Stomach (tissue), 9 donors: Measurements from ENCODE around the gene TOM1L1. TPM values are rescaled to one million over a fixed set of nuclear protein-coding genes. Genes with fewer than 3 reads are reported as not detected.

Source experiments
- DNase-seq, 2 donors: peaks; one replicate each; pipeline versions ENCODE4 v3.0.0 to v3.0.0-alpha.2; 2013 to 2019
- H3K27ac ChIP-seq, 5 donors: fragments of 200-600 bp in 4 of 5; sonication (generic) in 4 of 5; one replicate each; pipeline ENCODE4 v1.5.1; 2013 to 2019; ENCODE audit warnings: mild to moderate bottlenecking in 1 of 5, moderate library complexity in 1 of 5
- H3K27me3 ChIP-seq, 3 donors: fragments of 200-600 bp; sonication (generic); one replicate each; pipeline ENCODE4 v1.5.1; 2017 to 2019; ENCODE audit warnings: mixed run types in 1 of 3
- H3K36me3 ChIP-seq, 4 donors: fragments of 200-600 bp; sonication (generic); 1 replicate in 3 of 4; 2 replicates in 1 of 4; pipeline ENCODE4 v1.5.1; 2016 to 2019
- H3K4me1 ChIP-seq, 4 donors: fragments of 200-600 bp; sonication (generic); one replicate each; pipeline ENCODE4 v1.5.1; 2016 to 2019
- H3K4me3 ChIP-seq, 4 donors: fragments of 200-600 bp; sonication (generic) in 3 of 4; one replicate each; pipeline ENCODE4 v1.5.1; 2016 to 2019; ENCODE audit warnings: mild to moderate bottlenecking in 1 of 4
- H3K9me3 ChIP-seq, 4 donors: fragments of 200-600 bp; sonication (generic); one replicate each; pipeline ENCODE4 v1.5.1; 2016 to 2019
- EP300 ChIP-seq: sonication (generic); formaldehyde crosslinking; IDR thresholded peaks from one replicate; pipeline ENCODE4 v1.6.1; 2017; ENCODE audit warnings: antibody characterized with exemption
- POLR2A ChIP-seq, 4 donors: fragments of 450-650 bp; IDR thresholded peaks; one replicate each; pipeline ENCODE4 v1.6.1; 2016; ENCODE audit warnings: antibody characterized with exemption in 4 of 4, control low read depth in 2 of 4, mild to moderate bottlenecking in 1 of 4, moderate library complexity in 1 of 4
- POLR2AphosphoS5 ChIP-seq, 3 donors: sonication (generic); formaldehyde crosslinking; IDR thresholded peaks; one replicate each; pipeline ENCODE4 v1.6.1; 2016; ENCODE audit warnings: antibody characterized with exemption in 3 of 3
- WGBS, 5 donors: extraction: QIAGEN DNeasy Blood & Tissue Kit in 3 of 5; methylation state at CpG; one replicate each; pipeline versions ENCODE4 v1.1.5 to v1.1.7; 2013 to 2018; 5-methylcytosine and 5-hydroxymethylcytosine counted together
- intact Hi-C: fragments of 100-400 bp; cut with DNase I; formaldehyde crosslinking; loops from one replicate; pipeline ENCODE4 v1.15.1; 2023; ENCODE audit warnings: low total_unique reads
- polyA plus RNA-seq, 3 donors: library from polyadenylated mRNA; stranded (reverse); fragments of 200-250 nt; gene quantifications; one replicate each; pipeline ENCODE4 v1.2.3, GENCODE V29; 2013
- total RNA-seq, 5 donors: library from RNA; depleted of rRNA; stranded (reverse); fragments of >200 nt; gene quantifications; one replicate each; pipeline versions ENCODE4 v1.1.0 to v1.2.3, GENCODE V29; 2014 to 2016
- TF ChIP-seq, protein P1 (sequence below), 7 experiments: fragments of 450-650 bp in 4 of 7; fragments of 200-600 bp in 3 of 7; sonication (generic) in 3 of 7; IDR thresholded peaks; one replicate each; pipeline ENCODE4 v1.5.1; 2016 to 2019; ENCODE audit warnings: antibody characterized with exemption in 7 of 7, control low read depth in 2 of 7, mild to moderate bottlenecking in 1 of 7
- donor health status: healthy with polysubstance abuse.
- donor health status: Bipolar disorder and iron deficiency.
- donor health status: healthy.

TOM1L1 gene
- total and polyA plus RNA-seq, 8 donors, result 19.4 to 134 (median 47.6) TPM

DNA sequence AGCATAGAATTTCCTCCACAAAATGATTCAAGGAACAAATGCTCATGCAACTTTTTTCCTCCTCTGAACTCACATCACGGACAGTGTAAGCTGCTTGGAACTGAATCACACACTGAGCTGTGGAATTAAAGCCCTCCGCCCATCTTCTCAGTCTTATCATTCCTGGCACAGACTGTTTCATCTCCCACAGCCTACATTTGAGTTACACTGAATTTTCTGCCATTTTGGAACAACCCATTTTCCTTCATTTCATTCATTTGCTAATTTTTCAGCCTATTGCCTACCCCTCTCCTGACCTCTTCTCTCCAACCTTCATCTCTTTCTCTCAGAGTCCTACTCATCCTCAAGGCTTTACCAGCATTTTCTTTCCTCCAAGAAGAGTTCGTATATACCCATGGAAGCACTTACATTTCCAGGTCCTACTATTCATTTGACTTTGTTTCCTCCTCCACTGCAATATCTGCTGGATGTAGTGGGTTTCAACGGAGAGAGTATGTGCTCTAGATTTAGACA is 39.1 kb upstream of the TOM1L1 start:
- Histone ChIP-seq H3K36me3 (no peaks in the 10 kb centered on the region), H3K9me3 (no peaks in the 10 kb centered on the region), H3K4me3 (no peak overlapping the region), H3K27me3 (no peaks in the 10 kb centered on the region), H3K4me1 (peaks cover 0 to 10% (median 0%) of the 10 kb centered on the region in 4 donors), H3K27ac (no peak overlapping the region)
- DNase-seq, result no peak
- intact Hi-C loops, result no loop called here
- TF ChIP-seq POLR2A (IDR thresholded peaks at IDR 0.05), result no peak
- no peak for TF ChIP-seq EP300
- no peak for TF ChIP-seq POLR2AphosphoS5 (IDR thresholded peaks at IDR 0.05)
- TF ChIP-seq, protein P1, sequence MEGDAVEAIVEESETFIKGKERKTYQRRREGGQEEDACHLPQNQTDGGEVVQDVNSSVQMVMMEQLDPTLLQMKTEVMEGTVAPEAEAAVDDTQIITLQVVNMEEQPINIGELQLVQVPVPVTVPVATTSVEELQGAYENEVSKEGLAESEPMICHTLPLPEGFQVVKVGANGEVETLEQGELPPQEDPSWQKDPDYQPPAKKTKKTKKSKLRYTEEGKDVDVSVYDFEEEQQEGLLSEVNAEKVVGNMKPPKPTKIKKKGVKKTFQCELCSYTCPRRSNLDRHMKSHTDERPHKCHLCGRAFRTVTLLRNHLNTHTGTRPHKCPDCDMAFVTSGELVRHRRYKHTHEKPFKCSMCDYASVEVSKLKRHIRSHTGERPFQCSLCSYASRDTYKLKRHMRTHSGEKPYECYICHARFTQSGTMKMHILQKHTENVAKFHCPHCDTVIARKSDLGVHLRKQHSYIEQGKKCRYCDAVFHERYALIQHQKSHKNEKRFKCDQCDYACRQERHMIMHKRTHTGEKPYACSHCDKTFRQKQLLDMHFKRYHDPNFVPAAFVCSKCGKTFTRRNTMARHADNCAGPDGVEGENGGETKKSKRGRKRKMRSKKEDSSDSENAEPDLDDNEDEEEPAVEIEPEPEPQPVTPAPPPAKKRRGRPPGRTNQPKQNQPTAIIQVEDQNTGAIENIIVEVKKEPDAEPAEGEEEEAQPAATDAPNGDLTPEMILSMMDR (IDR thresholded peaks at IDR 0.05), result no peak
- WGBS, 5 donors, result 53 to 61% (median 61%) methylated on average over 4 of the region's 4 CpGs

DNA sequence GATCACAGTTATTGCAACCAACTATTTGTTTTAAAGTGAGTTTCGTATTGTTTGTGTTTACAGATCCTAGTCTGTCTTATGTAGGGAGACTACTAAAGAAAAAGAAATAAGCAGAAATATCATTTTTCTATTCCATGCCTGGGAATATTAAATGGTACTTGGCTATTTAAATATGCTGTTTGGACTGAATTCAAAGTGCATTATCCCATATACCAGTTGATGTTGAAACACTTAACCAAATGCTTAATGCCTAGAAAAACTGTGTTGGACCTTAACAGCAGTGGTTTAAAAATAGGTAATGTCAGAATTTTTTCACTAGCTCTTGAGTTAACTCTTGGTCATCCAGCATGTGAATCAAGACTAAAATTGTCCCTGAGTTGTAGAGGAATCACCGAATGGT is 37.5 kb upstream of the TOM1L1 start:
- Histone ChIP-seq H3K27me3 (no peaks in the 10 kb centered on the region), H3K9me3 (no peaks in the 10 kb centered on the region), H3K36me3 (no peaks in the 10 kb centered on the region), H3K27ac (no peak overlapping the region), H3K4me3 (no peak overlapping the region), H3K4me1 (peaks cover 0 to 10% (median 0%) of the 10 kb centered on the region in 4 donors)
- intact Hi-C loops, result no loop called here
- 44 to 71% (median 48%) methylated on average over 2 of the region's 2 CpGs for WGBS, 5 donors
- DNase-seq, result no peak
- TF ChIP-seq POLR2AphosphoS5 (IDR thresholded peaks at IDR 0.05) (no peak), EP300 (no peak), POLR2A (IDR thresholded peaks at IDR 0.05) (no peak)
- TF ChIP-seq, protein P1 (IDR thresholded peaks at IDR 0.05), result no peak

DNA sequence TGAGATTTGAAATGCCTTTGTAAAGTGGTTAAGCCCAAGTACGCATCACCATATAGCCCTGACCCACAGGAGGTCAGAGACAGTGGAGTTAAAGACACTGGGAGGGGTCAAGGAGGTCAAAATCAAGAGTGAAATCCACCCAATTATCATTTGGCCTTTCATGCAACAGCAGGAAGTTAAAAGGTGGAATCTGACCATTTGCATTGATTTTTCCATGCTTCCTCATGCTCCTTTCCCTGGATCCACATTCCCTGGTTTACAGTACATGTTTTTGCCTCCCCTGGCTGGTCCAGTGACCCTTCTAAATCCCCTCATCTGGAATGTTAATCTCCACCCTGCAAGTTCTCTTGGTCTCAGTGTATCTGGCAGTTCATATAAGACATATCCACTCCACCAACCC is 36.6 kb upstream of the TOM1L1 start:
- 82 to 93% (median 85%) methylated on average over 1 of the region's 1 CpG for WGBS, 5 donors
- DNase-seq, result no peak
- Histone ChIP-seq H3K9me3 (no peaks in the 10 kb centered on the region), H3K4me3 (no peak overlapping the region), H3K27ac (no peak overlapping the region), H3K4me1 (peaks cover 0 to 10% (median 0%) of the 10 kb centered on the region in 4 donors), H3K36me3 (no peaks in the 10 kb centered on the region), H3K27me3 (no peaks in the 10 kb centered on the region)
- intact Hi-C loops, result no loop called here
- TF ChIP-seq EP300 (no peak), POLR2AphosphoS5 (IDR thresholded peaks at IDR 0.05) (no peak), POLR2A (IDR thresholded peaks at IDR 0.05) (no peak)
- TF ChIP-seq, protein P1 (IDR thresholded peaks at IDR 0.05), result no peak

DNA sequence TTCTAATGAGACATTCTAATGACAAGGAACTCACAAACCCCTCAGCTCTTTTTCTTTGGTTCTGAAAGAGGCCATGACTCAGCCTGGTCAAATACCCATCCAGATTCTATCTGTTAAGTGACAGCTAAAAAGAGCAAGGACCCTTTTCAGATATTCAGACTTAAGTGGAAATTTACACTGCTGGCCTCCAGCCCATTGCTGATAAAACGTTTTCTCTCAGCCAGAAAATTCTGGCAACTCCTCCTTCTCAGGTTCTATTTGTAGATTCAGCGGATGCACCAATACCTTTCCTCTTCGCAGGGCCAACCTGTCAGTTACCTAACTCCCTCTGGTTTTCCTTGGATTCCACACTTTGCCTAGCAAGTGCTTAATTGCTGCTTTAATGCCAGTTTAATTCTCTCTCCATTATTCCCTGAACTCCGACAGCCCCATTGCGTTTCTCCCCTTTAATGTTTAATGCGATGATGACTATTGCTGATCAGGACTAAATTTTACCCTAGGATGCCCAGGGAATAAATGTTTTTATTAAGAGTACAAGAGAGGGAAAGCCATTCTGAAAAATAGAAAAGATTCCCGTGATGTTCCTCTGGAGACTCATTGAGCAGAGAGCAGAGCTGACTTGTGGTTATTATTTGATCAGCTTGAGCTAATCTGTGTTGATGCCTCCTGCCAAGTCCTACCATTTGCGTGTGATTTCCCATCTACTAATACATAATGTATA is 35.9 kb upstream of the TOM1L1 start:
- no peaks in the 10 kb centered on the region for H3K27me3 ChIP-seq
- peaks cover 0 to 10% (median 0%) of the 10 kb centered on the region in 4 donors for H3K4me1 ChIP-seq
- no peaks in the 10 kb centered on the region for H3K9me3 ChIP-seq
- TF ChIP-seq EP300, result no peak
- TF ChIP-seq, protein P1 (IDR thresholded peaks at IDR 0.05), result no peak
- no peak for TF ChIP-seq POLR2A (IDR thresholded peaks at IDR 0.05)
- no peak for TF ChIP-seq POLR2AphosphoS5 (IDR thresholded peaks at IDR 0.05)
- 38 to 69% (median 54%) methylated on average over 8 of the region's 8 CpGs for WGBS, 5 donors
- peak in 1 of 2 donors; percentile 9 for DNase-seq
- H3K27ac ChIP-seq, result no peak overlapping the region
- no peak overlapping the region for H3K4me3 ChIP-seq
- H3K36me3 ChIP-seq, result no peaks in the 10 kb centered on the region
- intact Hi-C loops, result no loop called here
